ENCODE data around the gene MRGPRD.

- TF ChIP-seq CTCF (conservative IDR thresholded peaks at IDR 0.05; ENCODE audit: low read length) (no peak), EZH2phosphoT487 (IDR thresholded peaks at IDR 0.05; ENCODE audit: borderline replicate concordance) (no peak)
These were observed 17.2 kb upstream of the MRGPRD start for GRCh38 chr11:68997995-68998348.

All from Loucy (cell line).